Activated CD4-positive, CD25-positive, alpha-beta regulatory T cell (primary cell): ENCODE measurements around the gene PARD3B.

ENCODE experiments used
- DNase-seq, 4 experiments: peaks; one replicate each; lab custom pipeline; 2025; lab: John Stamatoyannopoulos, UW

PARD3B gene, protein sequence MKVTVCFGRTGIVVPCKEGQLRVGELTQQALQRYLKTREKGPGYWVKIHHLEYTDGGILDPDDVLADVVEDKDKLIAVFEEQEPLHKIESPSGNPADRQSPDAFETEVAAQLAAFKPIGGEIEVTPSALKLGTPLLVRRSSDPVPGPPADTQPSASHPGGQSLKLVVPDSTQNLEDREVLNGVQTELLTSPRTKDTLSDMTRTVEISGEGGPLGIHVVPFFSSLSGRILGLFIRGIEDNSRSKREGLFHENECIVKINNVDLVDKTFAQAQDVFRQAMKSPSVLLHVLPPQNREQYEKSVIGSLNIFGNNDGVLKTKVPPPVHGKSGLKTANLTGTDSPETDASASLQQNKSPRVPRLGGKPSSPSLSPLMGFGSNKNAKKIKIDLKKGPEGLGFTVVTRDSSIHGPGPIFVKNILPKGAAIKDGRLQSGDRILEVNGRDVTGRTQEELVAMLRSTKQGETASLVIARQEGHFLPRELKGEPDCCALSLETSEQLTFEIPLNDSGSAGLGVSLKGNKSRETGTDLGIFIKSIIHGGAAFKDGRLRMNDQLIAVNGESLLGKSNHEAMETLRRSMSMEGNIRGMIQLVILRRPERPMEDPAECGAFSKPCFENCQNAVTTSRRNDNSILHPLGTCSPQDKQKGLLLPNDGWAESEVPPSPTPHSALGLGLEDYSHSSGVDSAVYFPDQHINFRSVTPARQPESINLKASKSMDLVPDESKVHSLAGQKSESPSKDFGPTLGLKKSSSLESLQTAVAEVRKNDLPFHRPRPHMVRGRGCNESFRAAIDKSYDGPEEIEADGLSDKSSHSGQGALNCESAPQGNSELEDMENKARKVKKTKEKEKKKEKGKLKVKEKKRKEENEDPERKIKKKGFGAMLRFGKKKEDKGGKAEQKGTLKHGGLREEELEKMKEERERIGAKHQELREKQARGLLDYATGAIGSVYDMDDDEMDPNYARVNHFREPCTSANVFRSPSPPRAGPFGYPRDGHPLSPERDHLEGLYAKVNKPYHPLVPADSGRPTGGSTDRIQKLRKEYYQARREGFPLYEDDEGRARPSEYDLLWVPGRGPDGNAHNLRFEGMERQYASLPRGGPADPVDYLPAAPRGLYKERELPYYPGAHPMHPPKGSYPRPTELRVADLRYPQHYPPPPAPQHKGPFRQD (N-terminal part only)

DNA sequence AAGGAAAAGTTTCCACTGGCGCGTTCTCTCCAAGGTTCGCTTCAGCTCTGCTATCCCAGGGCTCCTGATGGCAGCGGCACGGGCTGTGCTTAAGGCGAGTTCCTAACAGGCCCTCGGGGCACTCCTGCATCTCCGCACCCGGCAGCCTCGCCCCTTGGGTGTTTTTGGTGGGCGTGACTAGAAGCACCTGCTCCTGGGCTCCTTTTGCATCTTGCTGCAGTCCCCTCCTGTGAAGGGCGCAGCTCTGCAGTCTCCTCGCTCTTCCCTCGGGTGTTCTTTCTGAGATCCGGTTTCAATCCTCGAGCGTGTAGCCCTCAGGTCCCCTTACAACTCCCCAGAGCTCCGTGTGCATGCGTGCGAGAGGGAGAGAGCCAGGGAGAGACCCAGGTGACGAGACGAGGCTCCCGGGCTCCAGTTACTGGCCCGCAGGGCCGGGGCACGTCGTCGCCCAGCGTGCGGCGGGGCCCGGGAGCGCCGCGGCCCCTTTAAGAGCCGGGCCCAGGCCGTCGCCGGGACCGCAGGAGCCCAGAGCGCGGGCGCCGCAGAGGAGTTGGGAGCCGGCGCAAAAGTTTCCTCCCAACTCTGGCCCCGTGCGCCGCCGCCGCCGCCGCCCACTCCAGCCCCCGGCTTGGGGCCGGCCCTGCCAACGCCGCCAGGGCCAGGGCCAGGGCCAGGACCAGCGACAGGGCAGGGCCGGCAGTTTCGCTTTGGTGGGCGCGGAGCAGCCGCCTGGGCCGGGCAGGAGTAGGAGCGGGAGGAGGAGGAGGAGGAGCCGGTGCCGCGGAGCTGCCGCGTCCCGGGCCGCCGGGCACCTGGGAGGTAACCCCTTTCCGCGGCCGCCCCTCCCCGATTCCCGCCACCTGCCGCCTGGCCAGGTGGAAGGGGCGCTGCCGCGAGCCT is at the start of gene PARD3B:
Gene PARD3B (plus strand): TSS at position 515 of the 900 bp plus-strand sequence. CDS start 525 bp downstream, outside the sequence.
- no peak for DNase-seq

DNA sequence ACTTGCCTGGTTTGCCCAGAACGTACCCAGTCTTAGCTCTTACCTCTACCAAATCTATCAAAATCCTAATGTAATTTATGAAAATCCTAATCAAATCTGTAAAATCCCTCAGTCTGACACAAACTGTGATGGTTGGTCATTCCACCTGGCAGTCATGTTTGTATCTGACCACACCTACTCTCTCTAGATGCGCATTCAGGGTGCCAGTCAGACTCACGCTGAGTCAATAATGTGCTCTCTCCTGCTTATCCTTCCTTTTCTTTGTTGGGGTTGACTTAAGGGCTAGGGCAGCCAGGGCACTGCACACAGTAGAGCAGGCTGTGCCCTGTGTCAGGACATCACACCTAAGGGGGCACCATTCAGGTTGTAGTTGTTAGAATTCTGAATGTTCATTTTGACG is 48.5 kb upstream of the PARD3B start:
- no peak for DNase-seq

GRCh38 chr2:204497855-204498254 is 47.4 kb upstream of the PARD3B start:
- DNase-seq, result no peak

DNA sequence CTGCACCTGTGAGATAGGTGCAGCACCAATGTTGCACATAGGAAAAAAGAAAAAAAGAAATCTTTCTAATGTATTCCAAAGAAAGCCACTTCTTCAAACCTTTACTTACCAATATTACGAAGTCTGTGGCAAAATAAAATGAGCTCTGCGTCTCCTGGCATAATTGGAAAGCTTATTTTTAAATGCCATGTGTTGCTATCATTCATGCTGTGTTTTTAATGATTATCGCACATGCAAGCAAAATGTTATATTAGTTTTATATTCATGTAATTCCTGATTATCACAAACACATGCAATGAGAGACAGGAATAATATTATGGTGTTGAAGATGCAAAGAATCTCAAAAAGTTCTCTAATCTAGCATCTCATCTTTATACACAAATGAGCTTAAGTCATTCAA is 47.0 kb upstream of the PARD3B start:
- DNase-seq, result no peak

DNA sequence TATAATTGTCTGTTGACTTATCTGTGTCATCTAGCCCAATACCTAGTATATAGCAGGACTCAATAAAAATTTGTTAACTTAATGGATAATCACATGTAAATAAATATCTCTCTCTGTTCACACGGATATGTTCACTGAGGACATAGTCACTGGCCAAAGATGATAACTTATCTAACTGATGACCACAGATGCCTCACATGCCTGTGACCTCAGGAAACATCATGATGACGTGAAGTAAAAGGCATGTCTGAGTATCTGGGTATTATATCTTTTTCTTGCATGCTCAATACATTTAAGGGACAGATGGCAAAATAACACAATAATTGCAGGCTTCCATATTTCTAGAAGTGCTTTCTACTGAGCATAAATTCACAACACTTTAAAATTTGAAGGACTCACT is 41.4 kb upstream of the PARD3B start:
- DNase-seq, result no peak

- DNase-seq, result no peak
These were observed 40.7 kb upstream of the PARD3B start for GRCh38 chr2:204504594-204504993.

DNA sequence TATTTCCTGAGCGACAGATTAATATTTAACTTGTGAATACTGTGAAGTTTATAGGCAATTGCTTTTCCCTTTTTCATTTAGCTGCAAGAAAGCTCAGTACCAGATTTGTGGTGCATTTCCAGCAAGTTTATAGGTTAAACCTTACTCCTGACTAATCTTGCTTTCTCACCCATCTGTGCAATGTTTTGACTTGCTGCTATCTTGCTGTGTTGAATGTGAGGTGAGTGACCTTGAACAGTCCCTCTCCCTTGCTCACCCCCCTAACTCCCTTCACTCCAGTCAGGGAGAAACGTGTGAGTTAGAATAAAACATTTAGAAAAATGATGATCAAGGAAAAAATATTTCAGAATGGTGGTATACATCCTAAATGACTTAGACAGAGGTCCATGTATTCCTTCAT is 39.8 kb upstream of the PARD3B start:
- no peak for DNase-seq

GRCh38 chr2:204505946-204506345 is 39.3 kb upstream of the PARD3B start:
- DNase-seq, result no peak

GRCh38 chr2:204507636-204508035 is 37.6 kb upstream of the PARD3B start:
- DNase-seq, result no peak

DNA sequence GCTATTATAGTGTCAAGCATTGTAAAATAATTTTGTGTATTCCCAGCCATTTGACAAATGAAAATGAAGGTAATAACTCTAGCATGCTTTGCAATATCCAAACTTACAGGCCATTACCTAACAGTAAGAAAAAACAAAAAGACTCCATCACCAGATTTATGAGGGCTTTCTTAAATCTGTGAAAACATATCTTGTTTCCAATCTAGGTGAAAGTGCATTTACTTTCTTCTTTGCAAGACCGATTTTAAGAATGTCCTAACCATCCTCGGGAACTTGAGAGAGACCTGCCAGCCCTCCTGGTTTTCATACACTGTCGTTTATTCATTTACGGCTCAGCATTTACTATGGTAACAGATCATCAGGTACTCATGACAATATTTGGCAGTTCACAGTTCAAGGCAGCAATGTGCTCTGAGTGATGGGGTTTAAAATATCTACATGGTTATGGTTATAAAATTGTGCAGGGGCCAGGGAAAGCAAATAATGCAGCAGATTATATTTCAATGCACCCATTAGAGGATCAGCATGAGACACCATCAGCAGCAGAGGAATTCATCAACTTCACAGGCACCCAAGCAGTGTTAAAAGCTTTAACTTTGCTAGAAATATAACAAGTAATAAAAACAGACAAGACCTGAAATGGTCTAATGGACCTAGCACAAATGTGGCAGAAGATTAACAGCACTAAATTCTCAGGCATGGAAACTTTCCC is 34.4 kb upstream of the PARD3B start:
- DNase-seq, result no peak

DNA sequence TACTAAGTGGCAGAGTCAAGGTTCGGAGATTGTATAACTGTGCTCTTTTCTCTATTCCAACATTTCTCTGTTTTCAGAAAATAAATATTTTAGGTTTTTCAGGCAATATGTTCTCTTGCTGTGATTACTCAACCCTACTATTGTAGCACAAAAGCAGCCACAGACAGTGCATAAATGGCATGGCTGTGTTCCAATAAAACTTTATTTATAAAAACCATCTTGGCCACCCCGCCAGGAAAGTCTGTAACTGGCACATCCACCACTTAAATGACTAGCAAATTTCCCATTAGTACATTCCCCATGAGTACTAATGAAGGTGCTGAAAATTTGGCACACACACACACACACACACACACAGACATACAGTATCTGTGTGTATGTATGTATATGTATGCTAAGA is 30.8 kb upstream of the PARD3B start:
- DNase-seq, result no peak

- no peak for DNase-seq
These were observed 29.9 kb upstream of the PARD3B start for GRCh38 chr2:204515416-204515815.

- no peak for DNase-seq
These were observed 28.1 kb upstream of the PARD3B start for GRCh38 chr2:204517154-204517553.

- DNase-seq, result no peak
These were observed 15.3 kb upstream of the PARD3B start for GRCh38 chr2:204529795-204530463.

- DNase-seq, result no peak
These were observed 14.8 kb upstream of the PARD3B start for GRCh38 chr2:204530464-204530805.

GRCh38 chr2:204533629-204534370 is 11.5 kb upstream of the PARD3B start:
- DNase-seq, result no peak

- DNase-seq, result no peak
These were observed 9.9 kb upstream of the PARD3B start for GRCh38 chr2:204535356-204535755.

DNA sequence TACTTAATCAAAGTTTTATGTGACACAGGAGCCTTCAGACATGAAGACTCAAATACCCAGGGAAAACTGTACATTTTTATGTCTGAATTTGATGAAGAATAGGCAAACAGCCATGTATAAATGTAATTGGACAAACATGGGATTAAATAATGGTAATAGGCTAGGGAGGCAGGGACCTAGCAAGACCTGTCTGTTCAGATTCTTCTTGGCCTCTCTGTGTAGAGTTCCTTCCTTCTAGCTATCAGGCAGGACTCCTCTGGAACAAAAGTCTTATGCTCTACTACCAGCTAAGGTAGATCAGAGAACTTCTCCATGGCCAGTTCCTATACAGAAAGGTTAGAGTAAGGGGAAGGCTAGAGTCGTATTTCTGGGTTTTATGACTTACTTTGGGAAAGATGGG is 9.5 kb upstream of the PARD3B start:
- DNase-seq, result no peak

DNA sequence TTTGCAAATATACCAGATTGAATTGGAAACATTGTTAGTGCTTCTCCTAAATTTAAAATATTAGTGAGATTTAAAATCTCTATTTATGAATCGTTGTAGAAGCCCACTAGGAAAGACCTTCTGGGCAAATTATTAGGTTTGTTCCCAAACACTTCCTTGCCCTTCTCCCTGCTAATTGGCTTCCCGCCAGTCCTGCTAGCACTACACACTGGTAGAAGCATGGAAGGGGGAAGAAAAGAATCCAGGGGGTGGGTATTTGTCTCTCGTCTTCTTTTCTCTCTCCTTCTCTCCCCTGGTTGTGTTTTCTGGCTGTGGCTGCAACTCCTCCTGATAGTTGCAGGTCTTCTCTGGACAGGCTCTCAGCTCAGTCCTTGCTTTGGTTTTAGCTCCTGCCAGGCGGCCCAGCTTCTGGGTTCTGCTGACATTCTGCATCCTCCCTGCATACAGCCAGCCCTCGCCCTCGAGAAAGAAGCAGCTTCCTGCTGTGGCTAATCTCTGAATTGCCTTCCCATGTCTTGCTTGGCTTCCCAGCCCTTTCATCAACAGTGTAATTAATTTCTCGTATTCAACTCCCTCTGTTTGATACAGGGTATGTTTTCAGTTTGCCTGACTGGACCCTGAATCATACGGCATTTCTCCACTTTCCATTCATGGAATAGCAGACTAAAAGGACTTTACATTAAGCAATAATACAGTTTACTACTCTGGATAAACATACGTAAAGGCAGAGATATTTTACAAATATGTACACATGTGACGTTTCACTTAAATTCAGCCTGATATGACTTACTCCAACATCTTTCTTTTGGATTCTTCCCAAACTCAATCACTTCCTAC is 6.9 kb upstream of the PARD3B start:
- DNase-seq, result no peak
